RCC 7860 (cell line): ENCODE measurements around the gene HIVEP3.

ENCODE experiments used
- DNase-seq: peaks from one replicate; pipeline ENCODE4 v3.0.0-alpha.2; 2015; ENCODE audit warnings: low spot score
- FAIRE-seq: peaks from 2 replicates; lab custom pipeline; 2012; peaks lifted over from hg19 to GRCh38; lab: Jason Lieb, UNC

The HIVEP3 gene

DNA sequence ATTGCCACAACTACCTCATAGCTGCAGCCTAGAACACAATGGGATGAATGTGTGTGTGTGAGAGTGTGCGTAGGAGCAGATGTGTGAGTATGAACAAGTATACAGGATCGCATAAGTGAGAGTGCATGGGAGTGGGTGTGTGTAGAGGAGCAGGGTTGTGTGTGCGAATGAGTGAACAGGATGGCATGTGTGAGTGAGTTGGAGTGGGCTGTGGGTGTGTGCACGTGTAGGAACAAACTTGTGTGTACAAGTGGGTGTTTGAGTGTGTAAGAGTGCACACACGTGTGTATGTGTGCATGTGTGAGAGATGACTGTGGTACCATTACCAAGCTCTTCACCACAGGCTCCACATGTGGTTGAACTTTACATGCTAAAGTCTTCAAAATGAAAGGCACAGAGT is 258.8 kb downstream of the HIVEP3 start:
- FAIRE-seq (no peak), DNase-seq (no peak)

DNA sequence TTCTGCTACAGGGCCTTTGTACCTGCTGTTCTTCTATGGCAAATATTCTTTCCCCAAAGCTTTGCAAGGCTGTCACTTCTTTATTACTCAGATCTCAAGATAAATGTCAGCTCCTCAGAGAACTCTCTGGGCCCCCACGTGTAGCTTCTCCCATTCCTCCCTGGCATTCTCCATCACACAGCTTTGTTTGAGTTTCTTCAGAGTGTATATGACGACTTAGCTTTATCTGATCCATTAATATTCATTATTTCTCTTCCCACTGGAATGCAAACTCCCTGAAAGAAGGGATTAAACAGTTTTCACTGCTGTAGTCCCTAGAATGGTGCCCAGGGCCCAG is 259.6 kb downstream of the HIVEP3 start:
- FAIRE-seq, result no peak
- DNase-seq, result no peak

DNA sequence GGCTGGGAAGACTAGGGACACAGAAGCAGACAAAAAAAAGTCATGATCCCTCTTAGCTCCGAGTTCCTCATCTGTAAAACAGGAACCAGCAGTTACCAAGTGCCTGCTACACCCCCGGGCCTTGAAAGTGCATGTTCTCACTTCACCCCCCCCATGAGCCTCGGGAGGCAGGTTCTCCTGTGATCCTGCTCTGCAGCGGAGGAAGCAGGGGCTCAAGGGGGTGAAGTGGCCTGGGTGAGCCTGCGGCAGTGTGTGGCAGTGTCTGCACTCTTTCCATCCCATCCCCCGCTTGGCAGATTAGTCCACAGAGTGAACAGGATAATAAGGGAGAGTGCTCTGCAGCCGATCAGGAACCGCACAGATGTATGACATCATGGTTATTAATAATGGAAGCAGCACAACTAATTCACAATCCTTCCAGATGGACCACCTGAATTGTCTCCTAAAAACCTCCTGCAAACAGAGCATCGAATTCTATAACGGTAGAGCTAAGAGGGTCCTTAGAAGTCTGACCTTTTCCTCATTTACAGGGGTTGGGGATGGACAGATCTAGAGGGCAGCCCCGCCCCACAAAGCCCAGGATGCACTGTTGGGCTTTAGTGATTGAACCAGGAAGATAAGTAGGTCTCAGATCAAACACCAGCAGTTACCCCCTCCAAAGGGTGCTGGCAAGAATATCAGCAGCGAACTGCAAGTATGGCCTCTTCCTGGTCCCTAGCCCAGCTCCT is 260.1 kb downstream of the HIVEP3 start:
- no peak for DNase-seq

DNA sequence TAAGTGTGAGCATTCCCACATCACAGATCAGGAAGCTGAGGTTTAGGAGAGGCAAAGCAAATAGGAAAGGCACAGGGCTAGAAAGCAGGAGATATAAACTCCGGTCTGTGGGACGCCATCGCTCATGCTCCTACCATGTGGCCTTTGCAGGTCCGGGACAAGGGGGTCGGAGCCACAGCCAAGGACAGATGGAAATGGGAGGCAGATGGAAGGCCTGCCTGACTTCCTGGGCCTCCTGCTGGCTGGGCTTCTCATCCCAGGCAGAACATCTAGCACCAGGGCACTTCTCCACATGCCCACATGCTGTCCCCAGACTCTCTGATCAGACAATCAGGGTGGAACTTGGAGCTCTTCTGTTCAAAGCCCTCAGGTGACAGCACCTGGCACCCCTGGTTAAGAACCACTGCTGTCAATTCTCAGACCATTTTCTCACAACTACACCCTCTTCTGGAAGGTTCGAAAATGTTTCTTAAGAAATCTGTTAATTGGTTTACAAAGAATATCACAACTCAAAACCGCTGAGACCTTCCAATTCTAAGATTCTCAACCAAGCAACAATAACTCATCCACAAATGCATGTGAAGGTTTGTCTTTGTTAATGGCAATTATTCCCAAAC is 260.9 kb downstream of the HIVEP3 start:
- FAIRE-seq, result no peak
- DNase-seq, result no peak

More for the DNA sequence above, 260.1 kb downstream of the HIVEP3 start:
- FAIRE-seq, result no peak

DNA sequence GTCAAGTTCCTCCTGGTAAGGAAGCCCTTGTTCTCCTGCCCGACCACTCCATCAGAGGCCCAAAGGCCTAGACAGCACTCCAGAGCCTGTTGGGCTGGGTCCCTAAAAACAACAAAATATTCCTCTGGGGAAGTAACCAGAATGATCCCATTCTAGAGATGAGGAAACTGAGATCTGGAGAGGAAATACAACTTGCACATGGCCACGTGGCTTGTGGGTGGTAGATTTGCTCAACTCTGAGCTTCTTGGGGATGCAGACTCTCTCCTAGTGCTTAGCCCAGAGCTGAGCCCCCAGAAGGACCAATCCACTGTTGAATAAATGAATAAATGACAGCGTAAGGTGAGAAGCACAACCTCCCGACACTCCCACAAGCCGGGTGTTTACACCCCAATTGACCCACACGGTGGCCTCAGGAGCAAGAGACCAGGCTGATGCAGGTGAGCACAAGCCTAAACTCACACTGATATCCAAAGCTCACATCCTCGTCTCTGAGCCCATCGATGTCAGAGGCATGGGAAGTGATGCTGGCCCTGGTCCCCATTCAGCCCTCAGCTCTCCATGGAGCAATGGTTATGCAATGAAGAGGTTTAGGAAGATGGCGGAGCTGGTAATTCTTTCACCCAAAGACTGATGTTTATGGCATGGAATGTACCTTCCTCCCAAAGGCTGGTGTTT is 261.8 kb downstream of the HIVEP3 start:
- FAIRE-seq (no peak), DNase-seq (no peak)

DNA sequence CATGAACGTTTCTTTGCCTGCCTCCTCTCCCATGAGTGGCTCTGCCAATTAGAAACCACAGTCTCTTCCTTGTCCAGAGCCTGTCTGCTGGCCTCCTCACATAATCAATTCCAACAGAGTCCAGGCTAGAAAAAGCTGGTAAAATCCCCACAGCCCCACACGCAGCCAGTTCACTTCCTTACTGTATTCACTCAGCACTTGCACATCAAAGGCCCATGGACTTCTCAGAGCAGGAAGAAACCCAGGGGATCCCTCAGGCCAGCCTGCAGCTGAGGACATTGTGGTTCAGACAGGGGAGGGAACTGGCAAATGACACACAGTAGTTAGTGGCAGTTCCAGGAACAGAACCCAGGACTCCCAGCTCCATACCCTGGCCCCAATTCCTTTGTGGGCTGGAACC is 262.7 kb downstream of the HIVEP3 start:
- no peak for DNase-seq
- FAIRE-seq, result no peak

DNA sequence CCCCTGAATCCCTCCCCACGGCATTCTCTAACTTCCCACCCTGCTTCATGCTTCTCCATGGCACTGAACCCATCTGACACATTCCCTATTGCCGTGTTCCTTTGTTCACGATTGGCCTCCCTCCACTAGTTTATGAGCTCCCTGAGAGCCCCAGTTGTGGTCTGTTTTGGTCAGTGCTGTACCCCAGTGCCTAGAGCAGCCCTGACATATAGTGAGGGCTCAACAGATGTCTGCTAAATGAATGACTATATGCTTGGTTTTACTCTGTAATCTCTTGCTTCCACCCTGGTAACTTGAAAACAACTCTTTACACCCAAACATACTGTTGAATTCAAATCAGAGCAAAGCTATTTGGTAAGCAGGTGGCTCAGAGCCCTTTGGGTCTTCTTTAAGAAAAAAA is 263.1 kb downstream of the HIVEP3 start:
- FAIRE-seq, result no peak
- no peak for DNase-seq

DNA sequence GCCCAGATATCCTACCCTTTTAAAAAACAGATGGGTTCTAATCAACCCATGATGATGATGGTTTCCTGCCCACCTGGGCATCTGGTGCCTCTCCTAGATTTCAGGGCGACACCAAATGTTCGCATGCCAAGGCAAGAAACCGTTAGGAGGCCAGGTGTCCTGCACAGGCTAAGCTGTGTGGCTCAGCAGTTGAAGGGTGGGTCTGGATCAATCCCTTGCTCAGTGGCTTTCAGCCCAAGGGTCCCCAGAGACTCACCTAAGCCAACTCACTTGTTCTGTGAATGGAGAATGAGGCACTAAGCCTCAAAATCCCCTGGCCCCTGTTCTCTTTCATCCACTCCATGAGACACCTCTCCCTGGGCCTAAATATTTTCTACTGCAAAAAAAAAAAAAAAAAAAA is 265.1 kb downstream of the HIVEP3 start:
- no peak for FAIRE-seq
- DNase-seq, result no peak

DNA sequence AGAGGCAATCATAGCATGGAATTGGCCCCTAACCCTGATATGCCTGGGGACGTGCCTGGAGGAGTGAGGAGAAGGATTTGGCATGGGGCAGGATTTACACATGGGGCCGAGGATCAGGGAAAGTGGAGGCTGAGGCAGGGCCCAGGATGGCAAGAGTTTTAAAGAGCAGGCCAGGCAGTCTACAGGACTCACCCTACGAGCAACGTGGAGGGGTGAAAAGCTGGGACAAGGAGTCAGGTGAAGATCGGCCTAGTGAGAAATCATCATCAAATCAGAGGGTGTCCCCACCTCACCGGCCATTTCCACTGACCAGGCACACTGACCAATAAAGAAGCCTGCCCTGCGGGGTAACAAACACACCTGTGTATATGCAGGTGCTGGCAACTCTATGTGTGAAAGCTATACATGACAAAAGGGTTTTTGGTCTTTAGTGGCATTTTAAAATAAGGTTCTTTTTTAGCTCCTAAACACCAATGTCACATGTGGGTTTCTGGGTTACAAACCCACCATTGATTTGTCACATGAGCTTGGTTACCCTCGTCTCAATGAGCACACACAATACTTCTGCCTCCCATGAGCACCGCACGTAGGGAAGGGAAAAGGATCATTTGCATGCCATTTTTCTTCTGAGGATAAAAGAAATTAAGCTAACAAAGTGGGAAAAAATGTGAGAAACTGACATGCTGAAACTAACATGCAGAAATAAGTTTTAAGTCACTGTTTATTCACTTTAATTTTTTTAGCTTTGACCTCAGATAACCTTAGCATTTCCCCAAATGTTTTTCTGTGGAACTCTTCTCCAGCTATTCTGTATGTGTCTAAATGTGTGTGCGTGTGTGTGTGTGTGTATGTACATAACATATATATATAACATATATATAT is 266.1 kb downstream of the HIVEP3 start:
- DNase-seq (no peak), FAIRE-seq (no peak)

DNA sequence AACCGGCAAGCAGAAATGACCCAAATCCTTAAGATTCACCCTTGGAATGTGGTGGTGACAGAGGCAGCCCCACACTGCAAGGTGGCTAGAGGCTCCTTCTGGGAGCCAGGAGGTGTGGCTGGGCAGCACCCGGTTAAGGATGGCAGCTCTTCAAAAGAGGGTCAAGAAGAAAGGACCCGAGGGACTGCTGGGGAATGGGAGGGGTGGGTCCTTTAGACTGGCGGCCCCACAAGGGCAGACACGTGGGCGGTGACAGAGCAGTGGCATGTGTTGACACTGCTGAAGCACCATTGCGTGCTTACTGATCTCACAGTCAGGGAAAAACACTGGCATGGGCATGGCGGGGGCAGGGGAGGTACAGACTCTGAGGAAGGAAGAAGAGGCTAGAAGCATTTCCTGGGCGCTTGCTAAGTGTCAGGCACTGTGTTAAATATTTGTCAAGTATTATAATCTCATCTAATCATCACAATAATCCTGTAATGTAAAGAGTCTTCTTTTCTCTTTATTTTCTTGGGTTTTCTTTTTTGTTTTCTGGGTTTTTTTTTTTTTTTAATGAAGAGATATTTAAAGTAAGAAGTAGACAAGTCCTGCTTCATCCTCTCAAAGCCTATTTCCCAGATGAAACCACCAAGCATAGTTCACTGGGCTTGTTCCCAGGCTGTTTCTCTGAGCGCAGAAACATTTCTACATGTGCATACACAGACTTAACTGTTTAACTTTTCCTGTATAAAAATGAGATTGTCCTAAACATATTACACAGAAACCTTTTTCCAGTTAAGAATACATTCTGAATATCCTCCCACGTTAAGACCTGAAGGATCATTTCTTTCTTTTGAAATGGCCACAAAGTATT is 268.5 kb downstream of the HIVEP3 start:
- FAIRE-seq (no peak), DNase-seq (no peak)

DNA sequence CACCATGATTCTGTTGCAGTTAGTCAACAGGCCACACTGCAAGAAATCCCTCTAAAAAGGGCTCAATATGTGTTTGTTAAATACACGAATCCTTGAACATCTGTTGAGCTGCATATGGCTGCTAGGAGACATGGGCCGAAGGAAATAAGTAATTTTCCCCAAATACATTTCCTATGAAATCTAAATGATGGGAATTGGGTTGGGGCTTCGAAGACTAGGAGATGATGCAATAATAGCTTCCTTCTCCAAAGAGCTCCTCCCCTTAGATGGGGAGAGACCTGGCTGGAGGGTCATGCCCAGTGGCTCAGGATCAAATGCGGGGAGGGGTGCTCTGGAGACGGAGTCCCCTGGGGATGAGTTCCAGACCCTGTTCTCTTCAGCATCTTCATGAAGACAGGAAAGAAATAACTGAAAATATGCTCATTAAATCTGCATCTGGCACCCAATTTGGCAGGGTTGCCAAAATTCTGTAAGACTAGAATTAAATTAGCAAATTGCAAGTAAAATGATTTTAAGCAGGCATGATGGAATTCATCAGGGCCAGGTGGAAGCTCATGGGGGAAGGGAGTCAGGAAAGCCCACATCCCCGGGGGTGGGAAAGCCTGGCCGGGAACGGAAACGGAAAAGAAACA is 269.2 kb downstream of the HIVEP3 start:
- no peak for FAIRE-seq
- DNase-seq, result no peak

DNA sequence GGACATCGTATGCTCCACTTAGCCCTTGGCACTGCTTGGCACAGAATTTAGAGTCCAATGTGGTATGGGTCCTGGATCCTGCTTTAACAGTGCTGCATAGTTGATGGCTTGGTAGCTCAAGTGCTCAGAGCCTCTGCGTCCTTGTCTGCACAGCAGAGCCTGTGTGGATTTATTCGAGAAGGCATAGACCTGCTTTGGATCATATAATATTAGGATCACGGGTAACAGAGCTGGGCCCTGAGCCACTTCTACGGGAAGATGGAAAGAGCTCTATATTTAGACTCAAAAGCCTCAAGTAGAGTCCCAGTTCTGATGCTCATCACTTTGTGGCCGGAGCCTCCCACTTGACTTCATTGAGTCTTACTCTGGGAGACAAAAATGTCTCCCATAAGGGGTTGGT is 269.9 kb downstream of the HIVEP3 start:
- FAIRE-seq, result no peak
- DNase-seq, result no peak

DNA sequence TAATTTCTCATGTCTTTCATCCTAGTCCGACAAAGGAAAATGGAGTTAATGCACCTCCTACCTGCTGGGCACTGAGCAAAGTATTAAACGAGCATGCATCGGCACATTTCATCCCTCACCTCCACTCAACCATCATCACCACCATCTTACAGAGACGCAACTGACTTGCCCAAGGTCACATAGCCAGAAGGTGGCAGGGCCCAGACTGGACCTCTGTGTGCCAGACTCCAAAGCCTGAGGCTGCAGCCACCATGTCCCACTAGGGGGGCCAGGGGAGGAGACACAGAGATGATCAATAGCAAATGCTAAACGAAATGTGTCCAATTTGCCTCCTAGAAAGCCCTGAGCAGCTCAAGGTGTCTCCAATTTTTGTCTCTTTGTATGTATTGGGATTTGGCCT is 270.5 kb downstream of the HIVEP3 start:
- no peak for FAIRE-seq
- no peak for DNase-seq

DNA sequence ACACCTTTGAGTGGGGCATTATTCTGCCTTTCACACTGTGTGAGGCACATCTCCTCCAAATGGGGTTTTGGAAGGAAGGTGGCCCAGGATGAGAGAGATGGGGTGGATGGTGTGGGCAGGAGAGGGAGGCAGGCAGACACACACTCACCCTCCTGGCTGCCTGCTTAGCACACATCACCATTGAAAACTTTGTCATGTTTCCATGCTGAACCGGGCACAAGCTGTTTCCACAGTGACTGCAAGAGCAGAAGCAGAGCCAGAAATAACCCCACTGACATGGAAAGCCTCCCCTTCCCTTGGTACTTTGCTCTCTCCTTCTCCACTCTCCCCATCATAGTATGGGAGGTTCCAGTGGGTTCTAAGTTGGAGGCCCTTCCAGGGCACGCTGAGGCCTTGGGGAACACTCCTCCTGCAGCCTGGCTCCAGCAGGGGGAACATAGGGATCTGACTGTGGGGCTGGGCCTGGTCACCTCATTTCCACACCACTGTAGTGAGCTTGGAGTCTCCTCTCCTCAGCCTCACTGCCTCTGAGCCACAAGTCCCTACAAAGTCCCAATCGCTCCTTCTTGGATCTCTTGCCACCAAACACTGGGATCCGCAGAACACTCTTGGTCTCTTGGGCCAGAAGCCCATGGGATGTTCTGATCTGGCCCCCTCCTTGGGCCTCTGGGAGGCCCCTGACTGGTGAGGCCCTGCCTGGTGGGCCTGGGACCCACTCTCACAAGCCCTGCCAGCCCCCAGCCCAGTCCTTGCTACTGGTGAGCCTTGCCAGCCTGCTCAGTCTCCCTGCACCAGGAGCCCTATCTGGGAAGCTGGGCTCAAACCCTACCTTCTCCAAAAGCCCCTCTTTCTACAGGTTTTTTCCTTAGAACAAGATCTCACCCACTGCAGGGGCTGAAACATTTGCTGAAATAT is 271.2 kb downstream of the HIVEP3 start:
- DNase-seq (no peak), FAIRE-seq (no peak)

DNA sequence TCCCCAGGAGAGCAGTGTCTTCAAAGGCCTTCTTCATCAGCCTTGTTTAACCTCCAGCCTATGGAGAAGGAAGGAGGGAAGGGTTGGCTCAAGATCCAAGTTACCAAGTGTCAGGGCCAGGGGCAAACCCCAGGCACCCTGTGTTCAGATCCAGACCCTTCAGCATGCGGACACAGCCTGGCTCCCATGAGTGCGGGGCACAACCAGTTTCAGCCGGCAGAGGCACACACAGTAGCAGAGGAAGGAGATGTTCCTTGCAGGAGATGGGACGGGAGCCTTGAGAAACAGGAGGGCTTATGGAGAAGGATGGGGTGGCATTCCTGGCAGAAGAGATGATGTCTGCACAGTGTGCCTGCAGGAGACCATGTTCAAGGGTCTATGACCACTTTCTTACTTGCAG is 272.5 kb downstream of the HIVEP3 start:
- FAIRE-seq (no peak), DNase-seq (no peak)

DNA sequence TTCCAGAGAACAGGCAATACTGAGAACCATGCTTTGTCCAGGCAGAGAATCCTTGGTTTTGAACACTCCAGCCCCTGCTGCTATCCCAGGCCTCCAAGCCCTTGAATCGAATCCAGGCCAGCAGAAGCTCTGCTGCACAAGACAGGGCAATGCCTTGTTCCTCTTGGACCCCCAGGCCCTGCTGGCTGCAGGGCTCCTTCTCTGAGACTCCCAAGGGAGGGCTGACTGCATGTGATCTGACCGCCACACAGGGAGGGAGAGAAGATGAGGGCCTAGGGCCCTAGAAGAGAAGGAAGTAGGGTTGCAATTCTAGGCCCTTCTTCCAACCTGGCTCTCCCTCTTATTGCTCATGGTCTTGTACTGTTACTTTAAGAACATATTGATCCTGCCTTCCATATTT is 273.7 kb downstream of the HIVEP3 start:
- no peak for FAIRE-seq
- no peak for DNase-seq

DNA sequence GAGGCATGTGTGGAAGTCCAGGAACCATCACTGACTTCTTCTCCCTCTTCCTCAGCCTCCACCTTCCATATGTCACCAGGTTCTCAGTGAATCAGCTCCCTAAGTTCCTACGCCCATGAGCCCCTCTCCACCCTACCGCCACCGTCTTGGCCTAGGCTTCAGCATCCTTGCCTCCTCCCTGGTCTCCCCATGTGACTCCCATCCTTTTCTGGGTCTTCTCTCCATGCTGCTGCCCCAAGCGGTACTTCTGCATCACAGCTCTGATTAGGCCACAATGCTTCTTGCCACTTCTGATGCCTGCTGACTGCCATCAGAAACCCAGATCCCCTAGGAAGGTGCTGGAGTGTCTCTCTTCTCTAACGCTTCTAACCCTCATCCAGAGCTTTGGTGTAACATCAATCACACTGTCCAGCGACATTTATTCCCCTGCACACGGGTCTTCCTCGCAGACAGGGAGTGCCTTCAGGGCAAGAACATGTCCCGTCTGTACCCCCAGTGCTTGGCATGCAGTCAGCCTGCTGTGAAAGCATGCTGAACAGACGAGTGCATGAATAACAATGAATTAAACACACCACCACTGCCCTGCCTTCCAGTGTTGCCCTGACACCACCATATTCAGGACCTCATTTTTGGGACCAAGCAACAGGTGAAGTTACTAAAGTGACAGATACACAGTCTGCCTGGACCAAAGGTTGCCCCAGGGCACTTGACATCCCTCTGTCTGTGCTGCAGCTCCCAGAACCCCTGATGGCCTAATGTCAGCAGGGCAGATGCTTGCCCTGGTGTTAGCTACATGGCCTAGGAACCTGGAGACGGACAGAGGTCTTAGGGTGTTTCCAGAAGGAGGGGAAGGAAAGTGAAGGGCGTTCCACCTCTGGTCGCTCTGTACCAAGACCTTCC is 275.6 kb downstream of the HIVEP3 start:
- no peak for FAIRE-seq
- no peak for DNase-seq

DNA sequence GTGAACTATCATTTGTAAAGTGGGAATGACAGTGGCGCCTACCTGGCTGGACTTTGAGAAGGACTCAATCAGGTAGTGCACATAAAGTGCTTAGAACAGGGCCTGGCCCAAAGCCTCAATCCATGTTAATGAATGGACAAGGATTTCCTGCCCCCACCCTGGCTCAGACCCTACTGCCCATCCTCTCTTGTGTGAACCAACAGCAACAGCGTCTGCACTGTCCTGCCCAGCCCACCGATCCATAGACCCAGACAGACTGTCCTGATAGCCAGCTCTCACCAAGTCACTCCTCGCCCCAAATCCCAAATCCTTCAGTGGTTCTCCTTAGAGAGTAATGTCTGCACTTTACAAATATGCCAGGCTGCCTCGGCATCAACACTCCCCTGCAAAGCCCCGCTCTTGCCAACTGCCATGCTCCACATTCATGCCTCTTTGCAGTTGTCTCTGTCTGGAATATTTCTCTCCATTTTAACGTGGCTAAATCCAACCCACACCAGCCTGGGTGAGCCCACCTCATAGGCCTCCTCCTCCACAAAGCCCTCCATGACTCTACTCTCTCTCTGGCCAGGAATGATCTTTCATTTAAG is 276.7 kb downstream of the HIVEP3 start:
- FAIRE-seq, result no peak

More for the DNA sequence above, 276.7 kb downstream of the HIVEP3 start:
- DNase-seq, result no peak
